HuH-7.5 (cell line): ENCODE measurements around the gene STIL.
"Not testable (repeated sequence)": the region's sequence is repeated elsewhere in the genome, so short reads cannot be mapped to it uniquely, and the experiment has no call there.

Source experiments
- DNase-seq: peaks from one replicate; pipeline ENCODE4 v3.0.0; 2011; ENCODE audit warnings: low spot score

STIL gene

DNA sequence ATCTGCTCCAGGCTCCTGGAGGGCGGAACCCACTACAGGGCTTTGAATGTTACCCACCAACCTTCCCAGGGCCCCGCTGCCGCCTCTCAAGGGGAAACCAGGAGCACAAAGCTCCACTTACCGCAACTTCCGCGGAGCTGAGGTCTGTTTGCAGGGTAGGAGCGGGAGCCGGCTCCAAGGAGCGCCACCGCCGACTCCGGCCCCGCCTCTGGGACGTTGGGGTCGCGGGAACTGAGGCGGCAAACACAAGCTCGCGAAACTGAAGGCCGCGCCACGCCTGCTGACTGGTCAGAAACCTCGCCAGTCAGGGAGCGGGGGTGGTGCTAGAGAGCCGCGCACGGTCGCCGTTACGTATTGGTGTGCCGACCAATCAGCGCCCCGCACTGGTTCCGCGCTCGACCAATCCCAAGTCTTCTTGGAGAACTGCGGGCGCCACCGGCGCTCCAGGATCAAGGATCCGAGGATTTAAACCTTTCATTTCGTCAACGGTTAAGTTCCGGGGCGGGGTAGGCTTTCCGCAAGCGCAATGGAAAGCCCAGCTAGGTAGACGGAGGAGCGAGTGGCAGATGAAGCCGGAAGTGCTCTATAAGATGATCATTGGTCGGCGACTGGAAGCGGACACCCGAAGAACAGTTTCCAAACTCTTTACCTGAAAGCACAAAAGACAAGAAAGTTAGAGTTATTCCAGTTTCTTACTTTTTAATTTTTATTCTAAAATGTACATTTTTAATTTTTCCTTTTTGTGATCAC lies at the start of gene STIL:
TSS of gene STIL (minus strand) at position 233 of the 750 bp plus-strand sequence. CDS start 3,828 bp downstream, outside the sequence.
- peak; percentile 86 for DNase-seq

DNA sequence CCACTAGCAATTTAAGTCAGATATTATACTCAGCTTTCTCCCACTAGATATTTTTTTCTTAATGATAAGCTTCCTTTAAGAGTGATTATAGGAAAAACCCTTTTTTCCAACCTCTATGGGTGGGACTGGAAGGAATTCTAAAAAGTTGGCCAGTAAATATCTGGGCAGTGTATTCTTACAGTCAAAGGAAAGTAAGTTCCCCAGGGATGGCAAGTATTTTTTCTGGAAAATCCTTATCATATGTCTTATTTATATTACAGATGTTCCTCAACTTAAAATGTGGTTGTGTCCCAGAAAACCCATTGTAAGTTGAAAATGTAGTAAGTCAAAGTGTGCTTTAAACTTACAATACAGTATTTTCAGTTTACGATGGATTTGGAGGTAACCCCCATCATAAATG lies 48.9 kb upstream of the STIL start:
- DNase-seq: no peak

DNA sequence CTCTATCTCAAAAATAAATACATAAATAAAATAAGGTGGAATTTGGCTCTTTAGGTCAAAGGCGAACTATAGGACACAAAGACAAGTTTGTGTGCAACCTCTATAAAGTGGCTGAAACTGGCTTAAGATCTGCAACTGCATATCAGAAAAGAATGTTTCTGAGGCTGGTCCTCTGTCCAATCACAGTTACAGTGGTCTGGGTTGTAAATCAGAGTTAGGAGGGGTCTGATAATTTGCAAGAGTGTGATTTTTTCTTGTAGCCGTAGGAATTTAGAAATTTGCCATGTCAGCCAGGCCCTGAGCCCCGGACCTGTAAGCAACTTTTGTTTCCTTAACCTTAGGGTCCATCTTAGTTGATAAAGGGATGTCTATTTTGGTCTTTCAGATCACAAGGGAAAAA lies 47.4 kb upstream of the STIL start:
- no peak for DNase-seq

DNA sequence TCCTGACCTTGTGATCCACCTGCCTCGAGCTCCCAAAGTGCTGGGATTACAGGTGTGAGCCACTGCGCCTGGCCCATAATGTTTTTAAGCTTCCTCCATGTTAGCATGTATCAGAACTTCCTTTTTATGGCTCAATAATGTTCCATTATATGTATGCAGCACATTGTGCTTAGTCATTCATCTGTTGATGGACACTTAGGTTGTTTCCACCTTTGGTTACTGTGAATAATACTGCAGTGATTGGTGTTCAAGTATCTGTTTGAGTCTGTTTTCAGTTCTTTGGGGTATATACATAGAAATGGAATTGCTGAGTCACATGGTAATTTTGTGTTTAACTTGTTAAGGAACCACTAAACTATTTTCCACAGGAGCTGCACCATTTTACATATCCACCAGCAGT lies 37.4 kb upstream of the STIL start:
- DNase-seq: no peak

DNA sequence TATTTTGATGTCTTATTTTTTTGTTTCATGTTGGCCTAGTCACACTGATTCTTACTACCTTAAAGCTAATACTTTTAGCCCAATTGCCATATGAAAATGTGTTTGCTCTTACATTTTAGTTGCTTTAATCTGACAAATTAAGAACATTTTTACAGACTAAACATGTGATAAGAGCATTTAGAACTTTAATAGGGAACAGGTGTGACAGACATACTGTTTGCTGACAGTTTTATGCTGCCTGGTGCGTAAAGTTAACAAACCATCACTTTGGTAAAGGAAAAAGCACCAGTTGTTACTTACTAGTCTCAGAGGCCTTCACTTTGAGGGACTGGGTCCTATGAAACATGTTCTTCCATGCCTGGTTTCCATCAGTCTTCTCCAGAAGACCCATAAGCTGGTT lies 34.3 kb upstream of the STIL start:
- DNase-seq: no peak

DNA sequence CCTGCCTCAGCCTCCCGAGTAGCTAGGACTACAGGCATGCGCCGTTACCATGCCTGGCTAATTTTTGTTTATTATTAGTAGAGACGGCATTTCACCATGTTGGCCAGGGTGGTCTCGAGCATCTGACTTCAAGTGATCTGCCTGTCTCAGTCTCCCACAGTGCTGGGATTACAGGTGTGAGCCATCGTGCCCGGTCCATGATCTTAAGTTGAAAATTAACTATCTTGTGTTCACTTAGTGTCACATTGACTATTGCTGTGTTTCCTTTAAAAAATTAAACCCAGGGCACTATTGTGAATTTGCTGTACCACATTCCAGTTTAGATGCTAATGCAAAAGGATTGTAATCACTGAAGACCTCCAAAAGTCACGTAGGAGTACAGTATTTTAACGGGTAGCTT lies 33.8 kb upstream of the STIL start:
- no peak for DNase-seq

DNA sequence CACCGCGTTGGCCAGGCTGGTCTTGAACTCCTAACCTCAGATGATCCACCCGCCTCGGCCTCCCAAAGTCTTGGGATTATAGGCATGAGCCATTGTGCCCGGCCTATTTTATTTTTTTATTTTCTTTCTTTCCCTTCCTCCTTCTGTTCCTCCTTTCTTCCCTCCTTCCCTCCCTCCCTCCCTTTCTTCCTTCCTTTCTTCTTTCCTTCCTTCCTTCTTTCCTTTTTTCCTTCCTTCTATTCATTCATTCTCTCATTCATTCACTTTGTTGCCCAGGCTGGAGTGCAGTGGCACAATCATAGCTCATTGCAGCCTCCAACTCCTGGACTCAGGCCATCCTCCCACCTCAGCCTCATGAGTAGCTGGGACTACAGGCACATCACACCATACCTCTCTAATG lies 33.0 kb upstream of the STIL start:
- not testable (repeated sequence) for DNase-seq

DNA sequence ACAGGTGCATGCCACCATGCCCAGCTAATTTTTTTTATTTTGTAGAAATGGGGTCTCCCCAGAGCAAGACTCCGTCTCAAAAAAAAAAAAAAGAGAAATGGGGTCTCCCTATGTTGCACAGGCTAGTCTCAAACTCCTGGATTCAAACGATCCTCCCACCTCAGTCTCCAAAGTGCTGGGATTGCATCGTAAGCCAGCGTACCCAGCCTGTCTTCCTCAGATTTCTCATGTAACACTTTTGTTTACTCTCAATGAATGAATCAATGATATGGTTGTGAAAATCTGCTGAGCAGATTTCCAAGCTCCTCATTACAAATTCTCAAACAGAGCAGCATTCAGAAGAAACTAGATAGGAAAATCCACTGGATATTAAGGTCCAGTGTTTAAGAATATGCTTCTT lies 26.3 kb upstream of the STIL start:
- DNase-seq: no peak

DNA sequence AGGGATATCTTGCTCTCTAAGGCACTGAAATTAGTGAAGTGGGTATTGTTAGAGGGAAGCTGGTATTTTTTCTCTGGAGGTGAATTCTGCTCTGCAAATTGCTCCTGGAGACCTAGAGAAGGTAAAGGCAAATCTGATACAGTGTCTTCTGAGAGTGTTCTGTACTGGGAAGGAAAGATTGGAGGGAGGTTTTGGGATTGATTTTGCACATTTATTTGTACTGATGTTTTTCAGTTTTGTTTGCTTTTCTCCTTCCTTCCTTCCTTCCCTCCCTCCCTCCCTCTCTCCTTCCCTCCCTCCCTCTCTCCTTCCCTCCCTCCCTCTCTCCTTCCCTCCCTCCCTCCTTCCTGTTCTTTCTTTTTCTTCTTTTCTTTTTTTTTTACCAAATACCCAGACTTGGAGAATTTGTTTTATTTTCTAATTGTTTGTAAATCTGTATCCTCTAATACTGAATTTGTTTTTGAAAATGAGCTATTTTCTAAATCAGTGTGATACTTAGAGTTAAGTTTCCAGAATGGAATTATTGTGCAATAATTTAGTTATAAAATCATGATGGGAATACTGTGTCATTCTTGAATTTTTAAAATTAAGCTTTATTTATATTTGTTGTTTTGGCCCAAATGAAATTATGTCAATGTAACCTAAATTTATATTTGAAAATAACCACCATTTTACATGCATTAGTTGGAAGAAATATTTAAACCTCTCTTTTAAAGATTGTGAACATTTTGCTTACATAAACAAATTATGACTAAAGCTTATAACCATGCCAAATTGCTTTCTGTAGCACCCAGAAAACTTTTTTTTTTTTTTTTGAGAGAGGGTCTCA lies 24.5 kb upstream of the STIL start:
- no peak for DNase-seq

DNA sequence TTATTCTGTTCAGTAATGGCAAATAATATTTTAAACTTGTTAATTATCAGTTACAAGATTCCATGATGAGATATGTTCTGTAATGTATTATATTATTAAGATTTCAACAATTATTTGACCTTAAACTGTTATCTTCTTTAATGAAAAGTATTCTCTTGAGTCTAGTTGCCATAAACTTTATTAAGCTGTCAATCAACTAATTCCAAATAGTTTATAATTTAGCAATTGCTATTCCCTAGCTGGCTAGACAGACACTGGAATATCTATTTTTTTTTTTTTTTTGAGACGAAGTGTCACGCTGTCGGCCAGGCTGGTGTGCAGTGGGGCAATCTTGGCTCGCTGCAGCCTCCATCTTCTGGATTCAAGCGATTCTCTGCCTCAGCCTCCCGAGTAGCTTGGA lies 23.4 kb upstream of the STIL start:
- no peak for DNase-seq

DNA sequence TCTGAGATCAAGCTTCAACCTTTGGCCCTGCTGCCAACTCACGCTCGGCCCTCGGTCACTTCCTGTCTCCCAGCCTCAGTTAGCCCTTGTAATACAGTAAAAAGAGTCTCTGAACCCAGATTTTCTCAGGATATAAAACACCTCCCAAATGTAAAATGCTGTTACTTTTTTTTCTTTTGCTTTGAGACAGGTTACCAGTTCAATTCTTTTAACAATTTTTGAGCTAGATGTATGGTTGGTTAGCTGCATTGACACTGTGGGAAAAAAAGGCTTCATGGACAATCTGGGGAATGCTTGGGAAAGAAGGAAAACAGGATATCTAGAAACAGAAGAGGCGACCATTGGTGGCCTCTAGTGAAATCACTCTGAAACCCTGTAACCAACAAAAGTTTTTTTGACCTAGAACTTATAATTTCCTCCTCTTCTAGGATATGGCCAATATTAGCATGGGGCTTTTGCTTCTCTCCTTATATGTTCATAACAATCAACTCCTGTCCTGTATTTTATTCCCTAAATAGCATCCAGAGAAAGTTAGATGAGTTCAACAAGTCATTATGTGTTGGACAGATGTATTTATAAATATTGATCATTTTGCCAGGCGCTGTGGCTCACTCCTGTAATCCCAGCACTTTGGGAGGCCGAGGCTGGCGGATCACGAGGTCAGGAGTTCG lies 21.0 kb upstream of the STIL start:
- no peak for DNase-seq

DNA sequence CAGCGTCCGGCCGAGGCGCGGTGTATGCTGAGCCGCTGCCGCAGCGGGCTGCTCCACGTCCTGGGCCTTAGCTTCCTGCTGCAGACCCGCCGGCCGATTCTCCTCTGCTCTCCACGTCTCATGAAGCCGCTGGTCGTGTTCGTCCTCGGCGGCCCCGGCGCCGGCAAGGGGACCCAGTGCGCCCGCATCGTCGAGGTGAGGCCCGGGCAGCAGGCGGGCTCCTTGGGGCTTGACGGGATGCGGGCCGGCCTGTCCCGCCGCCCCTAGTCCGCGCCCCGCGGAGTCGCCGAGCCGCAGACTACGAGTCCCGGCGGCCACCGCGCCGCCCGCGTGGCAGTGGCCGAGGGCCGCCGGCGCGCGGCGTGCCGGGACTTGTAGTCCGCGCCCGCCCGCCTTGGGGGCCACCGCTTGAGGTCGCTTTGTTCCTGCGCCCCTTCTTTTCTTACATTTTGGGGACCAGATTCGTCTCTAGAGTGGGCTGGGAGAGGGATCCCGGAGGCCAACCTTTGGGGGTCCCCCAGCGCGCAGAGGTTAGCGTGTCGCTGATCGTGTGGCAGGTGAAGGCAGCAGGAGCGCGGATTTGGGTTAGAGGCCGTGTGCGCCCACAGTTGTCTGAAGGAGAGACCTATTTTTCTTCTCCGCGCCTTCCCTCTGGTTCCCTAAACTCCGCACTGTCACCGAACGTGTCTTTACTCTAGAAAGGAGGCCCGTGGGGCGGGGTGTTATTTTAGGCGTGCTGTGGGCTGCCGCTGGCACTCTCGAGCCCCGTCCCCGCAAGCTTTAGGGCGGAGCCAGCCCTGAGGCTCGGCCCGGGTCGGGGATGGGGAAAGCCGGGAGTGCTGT lies 20.2 kb upstream of the STIL start:
- peak; percentile 93 for DNase-seq

DNA sequence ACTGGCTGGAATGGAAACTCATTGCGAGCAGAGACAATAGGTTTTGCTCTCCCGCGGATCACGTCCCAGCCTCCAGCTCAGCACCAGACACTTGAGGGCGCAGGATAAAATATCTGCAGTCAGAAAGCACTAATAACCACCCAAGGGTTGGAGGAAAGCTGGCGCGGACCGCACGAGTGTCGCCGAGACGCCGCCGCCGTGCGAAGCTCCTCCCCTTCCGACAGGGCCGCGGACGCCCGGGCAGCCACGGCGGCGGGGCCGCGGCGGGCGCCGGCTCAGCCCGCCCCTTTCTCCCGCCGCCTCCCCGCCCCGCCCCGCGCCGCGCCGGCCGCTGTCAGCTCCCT lies 19.6 kb upstream of the STIL start, which contains the start of gene CMPK1:
TSS of gene CMPK1 (plus strand) at position 213 of the 344 bp plus-strand sequence. CDS start 156 bp downstream, outside the sequence.
- peak; percentile 59 for DNase-seq

DNA sequence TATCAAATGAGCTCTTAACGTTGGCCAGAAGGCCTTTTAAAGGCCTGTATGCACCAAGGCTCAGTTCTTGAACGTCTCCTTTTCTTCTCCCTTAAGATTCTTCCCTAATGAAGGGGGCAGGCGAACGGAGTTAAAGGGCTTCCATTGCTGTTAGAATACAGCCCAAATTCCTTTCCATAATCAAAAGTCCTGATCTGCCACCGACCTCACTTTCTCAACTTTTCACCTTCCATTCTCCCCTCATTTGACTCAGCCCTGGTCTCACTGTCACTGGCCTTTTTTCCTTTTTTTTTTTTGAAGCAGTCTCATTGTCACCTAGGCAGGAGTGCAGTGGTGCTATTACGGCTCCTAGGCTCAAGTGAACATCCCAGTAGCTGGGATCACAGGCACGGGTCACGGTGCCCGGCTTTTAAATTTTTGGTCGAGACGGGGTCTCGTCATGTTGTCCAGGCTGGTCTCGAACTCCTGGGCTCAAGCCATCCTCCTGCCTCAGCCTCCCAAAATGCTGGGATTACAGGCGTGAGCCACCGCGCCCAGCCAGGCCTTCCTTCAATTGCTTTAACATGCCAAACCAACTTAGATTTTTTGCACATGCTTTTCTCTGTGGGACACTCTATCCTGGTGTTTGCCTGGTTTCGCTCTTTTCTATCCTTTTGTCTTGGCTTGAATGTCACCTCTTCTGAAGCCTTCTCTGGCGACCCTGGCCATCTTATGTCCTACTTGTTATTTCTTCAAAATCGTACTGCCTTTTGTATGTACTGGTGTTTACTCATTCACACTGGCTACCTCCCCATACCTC lies 19.0 kb upstream of the STIL start:
- DNase-seq: no peak

DNA sequence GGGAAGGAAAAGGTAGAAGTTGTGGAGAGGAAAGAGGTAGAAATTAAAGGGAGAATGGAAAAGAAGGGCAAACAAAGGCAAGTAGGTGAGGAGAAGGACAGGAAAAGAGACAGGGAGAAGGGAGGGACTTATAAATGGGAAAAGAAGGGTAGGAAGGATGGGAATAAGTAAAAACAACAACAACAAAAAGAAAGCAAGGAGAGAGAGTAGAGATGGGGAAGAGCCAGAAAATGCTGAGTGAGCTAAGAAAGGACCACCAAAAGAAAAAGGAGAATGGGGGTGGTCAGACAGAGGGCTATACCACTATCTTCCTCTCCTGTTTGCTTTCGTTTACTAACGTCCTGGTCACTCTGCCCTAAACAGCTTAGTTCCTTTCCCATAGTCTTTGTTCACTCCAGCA lies 17.9 kb upstream of the STIL start:
- DNase-seq: no peak

DNA sequence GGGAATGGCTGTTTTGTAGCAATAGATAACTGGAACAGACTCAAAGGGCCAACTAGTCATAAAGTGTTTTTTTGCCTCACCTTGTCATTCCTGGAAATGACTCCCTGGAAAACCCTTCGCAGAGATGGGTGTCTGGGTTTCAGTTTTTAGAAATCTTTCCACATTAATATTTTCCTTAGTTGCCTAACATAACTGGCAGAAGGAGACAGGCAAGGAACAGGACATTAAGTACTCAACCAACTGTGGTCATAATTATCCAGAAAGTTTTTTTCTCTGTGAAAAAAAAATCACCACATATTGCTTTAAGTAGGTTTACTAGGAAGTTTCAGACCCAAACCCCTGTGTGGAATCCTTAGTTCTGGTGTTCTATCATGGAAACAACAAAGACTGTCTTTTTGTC lies 16.3 kb upstream of the STIL start:
- DNase-seq: no peak

DNA sequence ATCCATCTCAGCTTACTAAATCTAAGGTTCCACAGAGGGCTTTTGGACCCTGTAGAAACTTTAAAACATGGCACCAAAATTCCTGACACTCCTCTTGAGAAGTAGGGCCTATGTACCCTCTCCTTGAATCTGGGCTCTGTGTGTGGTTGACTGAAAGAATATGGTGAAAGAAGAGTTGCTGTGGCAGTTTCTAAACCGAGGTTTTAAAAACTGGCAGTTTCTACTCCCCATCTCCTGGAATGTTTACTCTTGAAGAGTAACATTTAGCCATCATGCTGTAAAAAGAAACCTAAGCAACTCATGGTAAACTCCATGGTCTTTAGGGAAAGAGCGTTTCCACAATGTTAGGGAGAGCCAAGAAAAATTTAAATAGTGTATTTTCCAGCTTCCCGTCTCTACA lies 15.0 kb upstream of the STIL start:
- DNase-seq: no peak

DNA sequence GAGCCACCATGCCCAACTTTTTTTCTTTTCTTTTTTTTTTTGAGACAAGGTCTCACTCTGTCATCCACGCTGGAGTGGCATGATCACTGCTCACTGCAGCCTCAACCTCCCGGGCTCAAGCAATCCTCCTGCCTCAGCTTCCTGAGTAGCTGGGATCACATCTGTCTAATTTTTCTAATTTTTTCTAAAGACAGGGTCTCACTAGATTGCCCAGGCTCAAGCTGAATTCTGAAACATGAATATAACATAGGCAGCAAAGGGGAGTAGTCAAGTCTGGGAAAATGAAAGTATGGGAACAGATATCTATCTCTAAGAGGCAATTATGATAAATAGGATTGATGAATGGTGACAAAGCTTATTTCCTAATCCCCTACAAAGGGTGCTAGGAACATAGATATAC lies 12.3 kb upstream of the STIL start:
- DNase-seq: no peak

DNA sequence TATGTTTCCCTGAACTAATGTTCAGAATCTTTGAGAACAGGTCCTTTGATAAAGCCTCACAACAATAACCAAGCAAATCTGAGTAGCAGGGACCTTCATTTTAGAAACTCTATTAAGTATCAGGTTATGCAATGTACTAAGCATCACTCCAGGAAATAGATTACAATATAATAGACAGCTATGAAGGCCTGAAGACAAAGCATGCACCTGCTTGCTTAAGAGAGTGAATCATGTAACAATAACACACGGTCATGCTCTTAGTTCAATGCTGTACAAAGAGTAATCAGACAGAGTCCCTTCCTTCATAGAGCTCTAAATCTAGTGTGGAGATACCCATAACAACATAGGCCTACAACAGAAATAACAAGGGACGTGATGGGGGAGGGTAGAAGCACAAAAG lies 11.6 kb upstream of the STIL start:
- no peak for DNase-seq

DNA sequence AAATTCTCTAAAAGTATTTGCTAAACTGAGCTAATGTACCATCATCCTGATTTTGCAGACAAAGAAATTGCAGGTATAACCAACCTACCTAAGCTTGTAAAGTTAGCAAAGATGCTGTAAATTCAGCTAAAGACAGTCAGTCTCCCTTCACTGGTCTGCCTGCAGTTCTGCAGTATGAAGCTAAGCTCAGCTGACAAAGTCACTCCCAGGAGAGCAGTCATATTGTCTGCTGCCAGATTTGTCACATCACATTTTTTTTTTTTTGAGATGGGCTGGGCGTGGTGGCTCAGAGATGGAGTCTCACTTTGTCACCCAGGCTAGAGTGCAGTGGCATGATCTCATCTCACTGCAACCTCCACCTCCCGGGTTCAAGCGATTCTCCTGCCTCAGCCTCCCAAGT lies 10.7 kb upstream of the STIL start:
- no peak for DNase-seq

DNA sequence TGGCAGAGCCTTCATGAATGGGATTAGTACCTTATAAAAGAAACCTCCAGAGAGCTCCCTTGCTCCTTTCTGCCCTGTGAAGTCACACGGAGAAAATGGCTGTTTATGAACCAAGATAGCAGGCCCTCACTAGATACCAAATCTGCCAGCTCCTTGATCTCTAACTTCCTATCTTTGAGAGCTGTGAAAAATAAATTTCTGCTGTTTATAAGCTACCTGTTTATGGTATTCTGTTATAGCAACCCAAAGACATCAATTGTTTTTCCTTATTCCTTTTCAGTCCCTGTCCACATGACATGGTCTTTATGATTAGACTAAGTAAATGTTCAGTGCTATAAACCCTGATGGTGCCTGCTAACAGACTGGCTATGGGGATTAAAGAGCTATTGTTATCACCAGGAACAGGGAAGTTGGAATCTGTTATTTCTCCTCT lies 9.7 kb upstream of the STIL start:
- no peak for DNase-seq
